ENCODE measurements around the gene AGT. TPM values are rescaled to one million over a fixed set of nuclear protein-coding genes. Genes with fewer than 3 reads are reported as not detected.

Gene AGT
- total RNA-seq, 1 experiment from 2014 or later: not detected

GRCh38 chr1:230744382-230744781 is 30.5 kb upstream of the AGT start:
- no peaks in the 10 kb centered on the region for H3K9me2 ChIP-seq (ENCODE audit: insufficient read depth)
- no peak overlapping the region for H3K27ac ChIP-seq
- H3K4me1 ChIP-seq (replicated peaks; ENCODE audit: insufficient read depth): peaks cover 13% of the 10 kb centered on the region
- H4K20me1 ChIP-seq (ENCODE audit: insufficient read depth): no peaks in the 10 kb centered on the region
- peaks cover 4% of the 10 kb centered on the region; the same call in 1 of the 2 replicates for H3F3A ChIP-seq (ENCODE audit: insufficient read depth, low read depth)
- no peaks in the 10 kb centered on the region for H3K9me3 ChIP-seq (ENCODE audit: insufficient read depth, low read depth)
- H3K27me3 ChIP-seq (ENCODE audit: insufficient read depth, low read depth): no peaks in the 10 kb centered on the region
- no peak overlapping the region for H2AFZ ChIP-seq
- peak in 1 of 2 experiments; percentile 60 for DNase-seq
- no peaks in the 10 kb centered on the region for H3K79me2 ChIP-seq (ENCODE audit: low read depth)
- H3K36me3 ChIP-seq (ENCODE audit: low read depth): no peaks in the 10 kb centered on the region
- TF ChIP-seq CTCF (conservative IDR thresholded peaks at IDR 0.05) (no peak), EZH2 (IDR thresholded peaks at IDR 0.05; ENCODE audit: low read depth) (no peak)
- intact Hi-C loops (cut with micrococcal nuclease; ENCODE audit: unreplicated experiment): no loop called here
- CTCF ChIA-PET: no interaction called here
- no TSS peak for BruUV-seq (replicated peaks)
- H3K4me3 ChIP-seq: no peak overlapping the region
- peak overlapping the region; percentile 28 for H3K4me2 ChIP-seq
- POLR2A ChIA-PET (ENCODE audit: unreplicated experiment): no interaction called here

DNA sequence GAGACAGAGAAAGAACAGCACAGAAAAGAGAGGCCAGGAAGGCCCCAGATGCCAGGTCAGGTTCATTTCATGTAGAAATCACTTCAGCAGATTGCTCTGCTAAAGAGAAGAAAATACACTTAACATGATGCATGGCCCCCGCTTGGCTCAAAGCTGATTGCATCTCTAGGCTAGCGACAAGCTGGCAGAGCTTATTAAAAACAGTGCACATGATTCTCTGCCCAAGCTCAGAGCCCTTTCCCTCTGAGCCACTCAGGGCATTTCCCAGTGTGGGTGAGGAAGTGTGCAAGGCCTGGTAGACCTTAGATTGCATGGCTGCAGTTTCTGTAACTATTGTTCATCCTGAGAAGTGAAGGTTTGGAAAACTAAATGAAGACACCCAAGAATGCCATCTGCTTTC is 30.0 kb upstream of the AGT start:
- Histone ChIP-seq H3K4me3 (no peak overlapping the region), H2AFZ (no peak overlapping the region), H3K4me1 (replicated peaks; ENCODE audit: insufficient read depth) (peaks cover 13% of the 10 kb centered on the region), H3K36me3 (ENCODE audit: low read depth) (no peaks in the 10 kb centered on the region), H4K20me1 (ENCODE audit: insufficient read depth) (no peaks in the 10 kb centered on the region), H3K9me3 (ENCODE audit: insufficient read depth, low read depth) (no peaks in the 10 kb centered on the region), H3K4me2 (peak overlapping the region; percentile 28), H3K27ac (no peak overlapping the region), H3K9me2 (ENCODE audit: insufficient read depth) (no peaks in the 10 kb centered on the region), H3K27me3 (ENCODE audit: insufficient read depth, low read depth) (no peaks in the 10 kb centered on the region), H3F3A (ENCODE audit: insufficient read depth, low read depth) (peaks cover 4% of the 10 kb centered on the region; the same call in 1 of the 2 replicates), H3K79me2 (ENCODE audit: low read depth) (no peaks in the 10 kb centered on the region)
- CTCF ChIA-PET: no interaction called here
- POLR2A ChIA-PET (ENCODE audit: unreplicated experiment): no interaction called here
- no peak for DNase-seq
- BruUV-seq (replicated peaks): no TSS peak
- TF ChIP-seq EZH2 (IDR thresholded peaks at IDR 0.05; ENCODE audit: low read depth) (no peak), CTCF (conservative IDR thresholded peaks at IDR 0.05) (no peak)
- intact Hi-C loops (cut with micrococcal nuclease; ENCODE audit: unreplicated experiment): loop anchor here (2.0 kb wide), 1 partner anchor 29 kb away; no protein-coding TSS in a partner anchor

DNA sequence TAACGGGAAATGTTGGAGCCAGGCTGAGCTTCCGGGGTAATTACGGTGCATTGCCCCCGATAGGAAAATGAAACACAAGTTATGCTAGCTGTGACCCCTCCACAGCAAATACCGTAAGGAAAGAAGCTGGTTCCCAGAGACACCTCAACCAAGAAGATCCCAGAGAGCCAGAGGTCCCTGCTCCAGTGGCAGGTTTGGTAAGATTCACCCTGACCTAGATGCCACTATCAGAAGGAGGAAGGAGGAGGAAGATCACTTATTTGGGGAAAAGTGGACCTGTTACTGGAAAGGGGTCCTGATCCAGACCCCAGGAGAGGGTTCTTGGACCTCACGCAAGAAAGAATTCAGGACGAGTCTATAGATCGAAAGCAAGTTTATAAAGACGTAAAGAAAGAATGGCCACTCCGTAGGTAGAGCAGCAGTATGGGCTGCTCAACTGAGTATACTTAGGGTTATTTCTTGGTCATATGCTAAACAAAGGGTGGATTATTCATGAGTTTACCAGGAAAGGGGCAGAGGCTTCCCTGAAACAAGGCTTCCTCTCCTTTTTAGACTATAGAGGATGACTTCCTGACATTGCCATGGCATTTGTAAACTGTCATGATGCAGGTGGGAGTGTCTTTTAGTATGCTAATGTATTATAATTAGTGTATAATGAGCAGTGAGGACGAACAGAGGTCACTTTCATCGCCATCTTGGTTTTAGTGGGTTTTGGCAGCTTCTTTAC is 25.8 kb upstream of the AGT start:
- DNase-seq: no peak
- H3K27me3 ChIP-seq (ENCODE audit: insufficient read depth, low read depth): no peaks in the 10 kb centered on the region
- ChIA-PET CTCF (no interaction called here), POLR2A (ENCODE audit: unreplicated experiment) (no interaction called here)
- intact Hi-C loops (cut with micrococcal nuclease; ENCODE audit: unreplicated experiment): no loop called here
- H3F3A ChIP-seq (ENCODE audit: insufficient read depth, low read depth): peaks cover 4% of the 10 kb centered on the region; the same call in 1 of the 2 replicates
- TF ChIP-seq EZH2 (IDR thresholded peaks at IDR 0.05; ENCODE audit: low read depth): no peak
- TF ChIP-seq CTCF (conservative IDR thresholded peaks at IDR 0.05): no peak
- no peaks in the 10 kb centered on the region for H3K9me2 ChIP-seq (ENCODE audit: insufficient read depth)
- BruUV-seq (replicated peaks): no TSS peak
- no peak overlapping the region for H2AFZ ChIP-seq
- 0 out of 2 replicates have a peak, but pooled peaks cover 3% of the 10 kb centered on the region for H3K9me3 ChIP-seq (ENCODE audit: insufficient read depth, low read depth)
- H3K36me3 ChIP-seq (ENCODE audit: low read depth): no peaks in the 10 kb centered on the region
- H3K27ac ChIP-seq: no peak overlapping the region
- no peaks in the 10 kb centered on the region for H3K79me2 ChIP-seq (ENCODE audit: low read depth)
- H4K20me1 ChIP-seq (ENCODE audit: insufficient read depth): no peaks in the 10 kb centered on the region
- no peak overlapping the region for H3K4me2 ChIP-seq
- peaks cover 21% of the 10 kb centered on the region for H3K4me1 ChIP-seq (replicated peaks; ENCODE audit: insufficient read depth)
- H3K4me3 ChIP-seq: no peak overlapping the region

Data from PC-9 (cell line).